GM23248 (cell line): ENCODE data around the gene PROCA1.

Source experiments
- EZH2 ChIP-seq: fragments of 200-600 bp; sonication (generic); IDR thresholded peaks from 2 replicates; pipeline ENCODE4 v1.6.1; 2018; ENCODE audit warnings: antibody characterized with exemption, mild to moderate bottlenecking; ENCODE audit not compliant: insufficient read depth, poor library complexity, severe bottlenecking
- EZH2phosphoT487 ChIP-seq: fragments of 200-600 bp; sonication (generic); IDR thresholded peaks from 2 replicates; pipeline ENCODE4 v1.6.1; 2018; ENCODE audit warnings: antibody characterized with exemption, moderate library complexity, mild to moderate bottlenecking, low read depth; ENCODE audit not compliant: insufficient read depth

GRCh38 chr17:28747051-28747691, 35.5 kb upstream of the PROCA1 start:
- TF ChIP-seq EZH2phosphoT487 (no peak), EZH2 (no peak)
